Measurements from ENCODE around the gene UBE2QL1.
A peak's percentile ranks its signal among the peaks of the same experiment; 100 is the strongest.

Gene UBE2QL1

GRCh38 chr5:6448622-6449464 is at the start of gene UBE2QL1:
UBE2QL1 (plus strand) TSS chr5:6448859; CDS start chr5:6448894, 35 bp downstream.
- peak; percentile 63 for DNase-seq

GRCh38 chr5:6399980-6400910 is 48.4 kb upstream of the UBE2QL1 start:
- DNase-seq = no peak

- DNase-seq = no peak
Observed at GRCh38 chr5:6401410-6401809, 47.2 kb upstream of the UBE2QL1 start.

- no peak for DNase-seq
Observed at GRCh38 chr5:6402939-6403338, 45.7 kb upstream of the UBE2QL1 start.

GRCh38 chr5:6403416-6403815 is 45.2 kb upstream of the UBE2QL1 start:
- DNase-seq = no peak

GRCh38 chr5:6404129-6404528 is 44.5 kb upstream of the UBE2QL1 start:
- DNase-seq = no peak

GRCh38 chr5:6405591-6405990 is 43.1 kb upstream of the UBE2QL1 start:
- DNase-seq = no peak

- no peak for DNase-seq
Observed at GRCh38 chr5:6407558-6408259, 41.0 kb upstream of the UBE2QL1 start.

- no peak for DNase-seq
Observed at GRCh38 chr5:6408260-6408596, 40.4 kb upstream of the UBE2QL1 start.

GRCh38 chr5:6408627-6409446 is 39.8 kb upstream of the UBE2QL1 start:
- no peak for DNase-seq

GRCh38 chr5:6410421-6410820 is 38.2 kb upstream of the UBE2QL1 start:
- no peak for DNase-seq

- no peak for DNase-seq
Observed at GRCh38 chr5:6411141-6411540, 37.5 kb upstream of the UBE2QL1 start.

- no peak for DNase-seq
Observed at GRCh38 chr5:6412811-6413210, 35.8 kb upstream of the UBE2QL1 start.

GRCh38 chr5:6417657-6418056 is 31.0 kb upstream of the UBE2QL1 start:
- no peak for DNase-seq

- no peak for DNase-seq
Observed at GRCh38 chr5:6418679-6419276, 29.9 kb upstream of the UBE2QL1 start.

GRCh38 chr5:6419340-6419852 is 29.3 kb upstream of the UBE2QL1 start:
- DNase-seq = no peak

- DNase-seq = no peak
Observed at GRCh38 chr5:6423327-6424109, 25.1 kb upstream of the UBE2QL1 start.

GRCh38 chr5:6424110-6424659 is 24.5 kb upstream of the UBE2QL1 start:
- no peak for DNase-seq

GRCh38 chr5:6424700-6425099 is 24.0 kb upstream of the UBE2QL1 start:
- no peak for DNase-seq

- no peak for DNase-seq
Observed at GRCh38 chr5:6427694-6428093, 21.0 kb upstream of the UBE2QL1 start.
